Effector memory CD8-positive, alpha-beta T cell (primary cell): ENCODE measurements around the gene C1orf210.

Source experiments
- ATAC-seq: fragments of 150-1000 bp; cut with Tn5 transposase; replicated peaks from 2 replicates; pipeline ENCODE4 v1.10.0; 2021; ENCODE audit warnings: mild to moderate bottlenecking, moderate library complexity
- DNase-seq, 3 experiments: peaks; one replicate each; pipeline ENCODE4 v3.0.0; 2021
- H3K27ac Mint-ChIP-seq, 2 donors: one replicate each; pipeline ENCODE4 v1.8.0; 2022; ENCODE audit warnings: mild to moderate bottlenecking in 2 of 2, mixed read lengths in 2 of 2, moderate library complexity in 2 of 2
- H3K27me3 Mint-ChIP-seq, 2 donors: one replicate each; pipeline ENCODE4 v1.8.0; 2022; ENCODE audit warnings: mixed read lengths in 2 of 2
- H3K36me3 Mint-ChIP-seq: one replicate; pipeline ENCODE4 v1.8.0; 2022; ENCODE audit warnings: mild to moderate bottlenecking, moderate library complexity, mixed read lengths; ENCODE audit not compliant: insufficient read depth
- H3K4me1 Mint-ChIP-seq, 2 donors: one replicate each; pipeline ENCODE4 v1.8.0; 2022; ENCODE audit warnings: low read depth in 2 of 2, mixed read lengths in 2 of 2
- H3K4me3 Mint-ChIP-seq, 2 donors: one replicate each; pipeline ENCODE4 v1.8.0; 2022; ENCODE audit warnings: mild to moderate bottlenecking in 2 of 2, mixed read lengths in 2 of 2, moderate library complexity in 2 of 2
- H3K9me3 Mint-ChIP-seq, 2 donors: one replicate each; pipeline ENCODE4 v1.8.0; 2022; ENCODE audit warnings: mixed read lengths in 2 of 2

C1orf210 gene

DNA sequence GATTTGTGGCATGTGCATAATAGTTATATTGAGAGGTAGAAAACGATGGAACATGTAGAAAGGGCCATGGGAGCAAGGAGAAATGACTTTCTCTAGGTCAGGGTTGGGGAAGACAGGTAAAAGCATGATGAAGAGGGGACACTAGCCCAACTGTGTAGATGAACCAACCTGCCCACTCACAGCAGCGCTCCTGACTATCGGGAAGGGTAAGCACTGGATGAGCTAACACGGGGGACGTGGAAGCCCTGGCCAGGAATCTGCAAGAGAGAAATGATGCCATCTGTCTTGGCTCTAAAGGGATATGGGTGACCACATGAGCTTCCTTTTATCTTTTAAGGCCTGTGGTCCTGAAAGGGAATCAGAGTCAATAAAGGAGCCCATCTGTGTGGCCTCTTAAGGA lies 51.8 kb downstream of the C1orf210 start:
- H3K27me3 Mint-ChIP-seq = peaks cover 18% of the 10 kb centered on the region in 2 donors
- no peak overlapping the region for H3K4me3 Mint-ChIP-seq
- ATAC-seq (no peak), DNase-seq (no peak)
- H3K4me1 Mint-ChIP-seq = no peaks in the 10 kb centered on the region
- no peaks in the 10 kb centered on the region for H3K9me3 Mint-ChIP-seq
- no peaks in the 10 kb centered on the region for H3K36me3 Mint-ChIP-seq
- H3K27ac Mint-ChIP-seq = no peak overlapping the region

DNA sequence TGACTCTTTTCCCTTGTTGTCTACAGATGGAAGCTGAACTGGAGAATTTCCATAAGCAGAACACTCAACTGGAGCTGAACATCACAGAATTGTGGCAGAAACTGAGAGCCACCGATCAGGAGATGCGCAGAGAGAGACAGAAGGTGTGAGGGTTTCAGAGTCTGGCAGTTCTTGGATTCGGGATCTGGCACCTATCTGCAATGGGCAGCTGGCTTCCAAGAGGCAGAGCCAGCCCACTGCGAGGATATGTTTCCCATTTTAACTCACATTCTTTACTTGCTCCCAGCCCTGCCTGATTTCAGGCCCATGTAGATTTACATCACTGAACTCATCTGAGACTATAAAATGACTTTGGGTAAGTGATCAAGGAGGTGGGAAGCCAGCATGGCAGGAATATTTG lies 52.9 kb downstream of the C1orf210 start:
- Mint-ChIP-seq H3K9me3 (no peaks in the 10 kb centered on the region), H3K4me3 (no peak overlapping the region), H3K4me1 (no peaks in the 10 kb centered on the region), H3K27me3 (peaks cover 21 to 29% of the 10 kb centered on the region in 2 donors), H3K27ac (no peak overlapping the region), H3K36me3 (no peaks in the 10 kb centered on the region)
- DNase-seq = no peak
- ATAC-seq = no peak

DNA sequence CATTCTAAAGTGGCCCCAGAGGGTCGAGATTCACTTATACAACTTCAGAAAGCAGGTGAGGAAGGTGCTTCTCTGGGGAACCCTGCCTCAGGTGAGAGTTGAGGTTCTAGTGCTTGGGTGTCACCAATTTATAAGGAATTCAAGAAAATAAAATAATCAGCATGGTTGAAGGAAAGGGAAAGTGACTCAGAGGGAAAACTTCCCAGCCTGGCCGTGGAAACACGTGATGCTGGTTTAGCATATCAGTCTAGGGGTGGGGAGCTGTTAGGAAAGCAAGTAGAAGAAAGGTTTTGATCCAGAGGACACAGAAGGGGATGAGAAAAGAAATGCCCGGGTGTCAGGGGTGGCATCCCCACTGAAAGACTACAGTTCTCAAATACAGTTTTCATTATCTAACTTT lies 53.3 kb downstream of the C1orf210 start:
- Mint-ChIP-seq H3K4me3 (no peak overlapping the region), H3K36me3 (no peaks in the 10 kb centered on the region), H3K9me3 (no peaks in the 10 kb centered on the region), H3K27ac (no peak overlapping the region), H3K27me3 (peaks cover 18 to 32% of the 10 kb centered on the region in 2 donors), H3K4me1 (no peaks in the 10 kb centered on the region)
- DNase-seq = no peak
- no peak for ATAC-seq
